H1 (cell line): ENCODE measurements around the gene CXCL12. TPM values are rescaled to one million over a fixed set of nuclear protein-coding genes. Genes with fewer than 3 reads are reported as not detected.

ENCODE experiments used
- CTCF ChIA-PET: fragments of 300-600 bp; sonication (Branson Sonifier 250); formaldehyde crosslinking; loops from one replicate; lab custom pipeline; 2021; ENCODE audit not compliant: partially characterized antibody; lab: Charles Lee
- POLR2A ChIA-PET: fragments of 300-600 bp; sonication (Branson Sonifier 250); formaldehyde crosslinking; loops from one replicate; lab custom pipeline; 2021; ENCODE audit warnings: inconsistent platforms; ENCODE audit not compliant: partially characterized antibody; lab: Charles Lee
- DNase-seq, 2 experiments: peaks; one replicate each; pipeline versions ENCODE4 v3.0.0 to v3.0.0-alpha.2; 2010 to 2022; ENCODE audit warnings: low spot score in 2 of 2, low read depth in 1 of 2, mixed read lengths in 1 of 2
- FAIRE-seq: peaks from 2 replicates; lab custom pipeline; 2011; peaks lifted over from hg19 to GRCh38; lab: Jason Lieb, UNC
- H2AFZ ChIP-seq: 2 replicates; pipeline ENCODE4 v1.8.1; 2012; ENCODE audit warnings: low read length, inconsistent platforms
- H2AK5ac ChIP-seq: 2 replicates; pipeline ENCODE4 v1.6.1; 2013; ENCODE audit warnings: low read depth, low read length
- H2BK120ac ChIP-seq: replicated peaks from 2 replicates; pipeline ENCODE3; 2013; ENCODE audit warnings: low read depth, low read length, inconsistent platforms
- H2BK12ac ChIP-seq: 2 replicates; pipeline ENCODE4 v1.6.1; 2013; ENCODE audit warnings: low read depth, low read length
- H2BK15ac ChIP-seq: 2 replicates; pipeline ENCODE4 v1.6.1; 2013; ENCODE audit warnings: low read length
- H2BK20ac ChIP-seq: 2 replicates; pipeline ENCODE4 v1.6.1; 2013; ENCODE audit warnings: low read length
- H2BK5ac ChIP-seq: 2 replicates; pipeline ENCODE4 v1.6.1; 2013; ENCODE audit warnings: low read depth, low read length
- H3K14ac ChIP-seq: 2 replicates; pipeline ENCODE4 v1.6.1; 2013; ENCODE audit warnings: inconsistent platforms; ENCODE audit not compliant: insufficient read length
- H3K18ac ChIP-seq: 2 replicates; pipeline ENCODE4 v1.6.1; 2013; ENCODE audit warnings: low read length; ENCODE audit errors: extremely low read depth
- H3K23ac ChIP-seq: 2 replicates; pipeline ENCODE4 v1.6.1; 2013; ENCODE audit warnings: inconsistent platforms; ENCODE audit not compliant: insufficient read length
- H3K23me2 ChIP-seq: 2 replicates; pipeline ENCODE4 v1.6.1; 2013; ENCODE audit warnings: low read depth, low read length
- H3K27ac ChIP-seq: 2 replicates; pipeline ENCODE4 v1.6.1; 2011; ENCODE audit warnings: low read depth, low read length, inconsistent platforms
- H3K27me3 ChIP-seq, 4 experiments: replicated peaks in 1 of 4; 1 replicate in 1 of 4; 2 replicates in 3 of 4; pipeline versions ENCODE4 v1.6.1 to v1.8.1; 2011 to 2013; ENCODE audit warnings: low read length in 3 of 4, mild to moderate bottlenecking in 3 of 4, inconsistent platforms in 2 of 4, mixed read lengths in 2 of 4, moderate library complexity in 1 of 4; ENCODE audit not compliant: control insufficient read depth in 3 of 4, insufficient read depth in 3 of 4; ENCODE audit errors: extremely low read depth in 1 of 4
- H3K36me3 ChIP-seq, 4 experiments: 2 replicates each; pipeline versions ENCODE4 v1.6.1 to v1.8.1; 2011 to 2013; ENCODE audit warnings: mild to moderate bottlenecking in 4 of 4, low read length in 3 of 4, moderate library complexity in 2 of 4, control low read depth in 1 of 4, inconsistent platforms in 1 of 4; ENCODE audit not compliant: insufficient read depth in 4 of 4, control insufficient read depth in 2 of 4
- H3K4ac ChIP-seq: replicated peaks from 2 replicates; pipeline ENCODE3; 2013; ENCODE audit warnings: low read length, low read depth, mixed read lengths, inconsistent platforms; ENCODE audit not compliant: insufficient read length
- H3K4me1 ChIP-seq, 4 experiments: replicated peaks in 1 of 4; 1 replicate in 1 of 4; 2 replicates in 3 of 4; pipeline versions ENCODE4 v1.6.1 to v1.8.1; 2011 to 2013; ENCODE audit warnings: low read length in 3 of 4, inconsistent platforms in 2 of 4, mixed read lengths in 1 of 4; ENCODE audit not compliant: insufficient read depth in 4 of 4, control insufficient read depth in 3 of 4
- H3K4me2 ChIP-seq, 2 experiments: 2 replicates each; pipeline versions ENCODE4 v1.6.1 to v1.8.1; 2011 to 2013; ENCODE audit warnings: low read depth in 2 of 2, low read length in 2 of 2, control low read depth in 1 of 2, inconsistent platforms in 1 of 2, mild to moderate bottlenecking in 1 of 2; ENCODE audit not compliant: insufficient read depth in 1 of 2
- H3K4me3 ChIP-seq, 4 experiments: fragments of 200-600, 300-600 bp in 1 of 4; sonication (generic), shearing (Covaris generic), sonication (Bioruptor Twin) in 1 of 4; 2 replicates each; pipeline versions ENCODE4 v1.5.1 to v1.8.1; 2011 to 2016; ENCODE audit warnings: low read length in 4 of 4, low read depth in 3 of 4, control low read depth in 2 of 4, inconsistent platforms in 2 of 4, mild to moderate bottlenecking in 2 of 4, mixed read lengths in 1 of 4, moderate library complexity in 1 of 4; ENCODE audit not compliant: insufficient read depth in 2 of 4; ENCODE audit errors: extremely low read depth in 1 of 4
- H3K56ac ChIP-seq: replicated peaks from 2 replicates; pipeline ENCODE3; 2013; ENCODE audit warnings: low read depth, mild to moderate bottlenecking, mixed read lengths, low read length, inconsistent platforms; ENCODE audit not compliant: insufficient read length
- H3K79me1 ChIP-seq: 2 replicates; pipeline ENCODE4 v1.6.1; 2013; ENCODE audit warnings: low read depth, low read length, control low read depth
- H3K79me2 ChIP-seq, 2 experiments: 2 replicates each; pipeline versions ENCODE4 v1.6.1 to v1.8.1; 2012 to 2013; ENCODE audit warnings: low read length in 2 of 2, mild to moderate bottlenecking in 2 of 2, inconsistent platforms in 1 of 2; ENCODE audit not compliant: insufficient read depth in 2 of 2, control insufficient read depth in 1 of 2
- H3K9ac ChIP-seq, 4 experiments: replicated peaks in 1 of 4; 1 replicate in 1 of 4; 2 replicates in 3 of 4; pipeline versions ENCODE4 v1.6.1 to v1.8.1; 2011 to 2013; ENCODE audit warnings: low read depth in 3 of 4, low read length in 3 of 4, control low read depth in 2 of 4, mild to moderate bottlenecking in 2 of 4, moderate library complexity in 2 of 4, inconsistent platforms in 1 of 4; ENCODE audit errors: extremely low read depth in 1 of 4
- H3K9me3 ChIP-seq, 2 experiments: 2 replicates each; pipeline versions ENCODE4 v1.6.1 to v1.8.1; 2012 to 2013; ENCODE audit warnings: mild to moderate bottlenecking in 2 of 2, moderate library complexity in 2 of 2, control low read depth in 1 of 2, inconsistent platforms in 1 of 2, low read depth in 1 of 2, low read length in 1 of 2, mixed read lengths in 1 of 2; ENCODE audit not compliant: insufficient read depth in 2 of 2
- H4K20me1 ChIP-seq, 2 experiments: replicated peaks in 1 of 2; 2 replicates each; pipeline versions ENCODE3 to v1.8.1; 2011 to 2013; ENCODE audit warnings: inconsistent platforms in 2 of 2, low read length in 2 of 2, mild to moderate bottlenecking in 1 of 2; ENCODE audit not compliant: insufficient read depth in 2 of 2, control insufficient read depth in 1 of 2
- H4K5ac ChIP-seq: 2 replicates; pipeline ENCODE4 v1.6.1; 2013; ENCODE audit warnings: low read length, low read depth, mixed read lengths, inconsistent platforms; ENCODE audit not compliant: insufficient read length
- H4K8ac ChIP-seq: 2 replicates; pipeline ENCODE4 v1.8.0; 2013; ENCODE audit warnings: mild to moderate bottlenecking, moderate library complexity, low read length, inconsistent platforms; ENCODE audit not compliant: insufficient read depth; ENCODE audit errors: extremely low read depth
- H4K91ac ChIP-seq: replicated peaks from 2 replicates; pipeline ENCODE3; 2013; ENCODE audit warnings: low read length, mixed read lengths, inconsistent platforms; ENCODE audit not compliant: insufficient read length
- CTBP2 ChIP-seq: IDR thresholded peaks from 2 replicates; pipeline ENCODE4 v1.7.0; 2011; ENCODE audit warnings: borderline replicate concordance, mild to moderate bottlenecking, moderate library complexity, mixed read lengths, low read length; ENCODE audit not compliant: insufficient read depth, insufficient read length
- GTF2F1 ChIP-seq: IDR thresholded peaks from 2 replicates; pipeline ENCODE4 v1.6.1; 2012; ENCODE audit warnings: low read depth, low read length, improper control_type of control experiment, borderline replicate concordance
- JUN ChIP-seq: IDR thresholded peaks from 2 replicates; pipeline ENCODE4 v1.6.1; 2011; ENCODE audit warnings: low read depth, mild to moderate bottlenecking, improper control_type of control experiment, low read length
- NANOG ChIP-seq: IDR thresholded peaks from 2 replicates; pipeline ENCODE4 v1.6.1; 2011; ENCODE audit warnings: low read length, low read depth, mild to moderate bottlenecking, inconsistent platforms; ENCODE audit not compliant: insufficient read depth, poor library complexity, severe bottlenecking
- NRF1 ChIP-seq: IDR thresholded peaks from 2 replicates; pipeline ENCODE4 v1.6.1; 2011; ENCODE audit warnings: mild to moderate bottlenecking, low read depth, low read length, improper control_type of control experiment
- POU5F1 ChIP-seq: IDR thresholded peaks from 2 replicates; pipeline ENCODE4 v1.6.1; 2011; ENCODE audit warnings: low read depth, mild to moderate bottlenecking, low read length, moderate library complexity
- SUZ12 ChIP-seq: fragments of 200-600 bp; sonication (generic); IDR thresholded peaks from 2 replicates; pipeline ENCODE4 v1.6.1; 2012; ENCODE audit warnings: mild to moderate bottlenecking, inconsistent platforms, low read length, moderate library complexity, mixed read lengths
- TAF7 ChIP-seq: optimal IDR thresholded peaks from 2 replicates; pipeline ENCODE3; 2011; ENCODE audit warnings: low read depth, mild to moderate bottlenecking, inconsistent platforms, low read length, moderate library complexity, borderline replicate concordance
- WGBS, 2 experiments: shearing (Covaris generic) in 1 of 2; methylation state at CpG; one replicate each; pipeline versions ENCODE4 v1.1.6 to v1.1.7; 2013 to 2015; ENCODE audit warnings: low lambda C conversion rate in 2 of 2, mixed read lengths in 2 of 2, inconsistent platforms in 1 of 2, low coverage in 1 of 2, missing lambda C conversion rate in 1 of 2; ENCODE audit not compliant: insufficient replicate concordance in 2 of 2, insufficient coverage in 1 of 2, insufficient read length in 1 of 2; ENCODE audit errors: extremely low coverage in 1 of 2, missing lambda C conversion rate in 1 of 2; 5-methylcytosine and 5-hydroxymethylcytosine counted together
- polyA plus RNA-seq, 7 experiments: library from polyadenylated mRNA; depleted of rRNA in 3 of 7; stranded (reverse) in 5 of 7; unstranded in 2 of 7; fragments of >200 nt in 5 of 7; fragments of 200-250 nt in 2 of 7; gene quantifications; 1 replicate in 5 of 7; 2 replicates in 1 of 7; 4 replicates in 1 of 7; pipeline versions ENCODE4 v1.2.1 to v1.2.3, GENCODE V29; 2011 to 2013; ENCODE audit warnings: missing spikeins in 2 of 7, mixed read lengths in 2 of 7
- total RNA-seq: library from RNA; stranded (reverse); fragmentation: NEBNext Ultra II Directional; extraction: Animal tissue kit (Norgen Biotek cat#: 25700); gene quantifications from 2 replicates; pipeline ENCODE4 v1.2.1, GENCODE V29; 2021
- TF ChIP-seq, protein P1 (sequence below): IDR thresholded peaks from 2 replicates; pipeline ENCODE4 v1.6.1; 2012; ENCODE audit warnings: inconsistent platforms

Gene CXCL12
- total and polyA plus RNA-seq, 2 of the 8 experiments (the other 6 are each of a cell fraction or from before 2014, with no cell fraction given): 51.4 to 53.8 TPM

DNA sequence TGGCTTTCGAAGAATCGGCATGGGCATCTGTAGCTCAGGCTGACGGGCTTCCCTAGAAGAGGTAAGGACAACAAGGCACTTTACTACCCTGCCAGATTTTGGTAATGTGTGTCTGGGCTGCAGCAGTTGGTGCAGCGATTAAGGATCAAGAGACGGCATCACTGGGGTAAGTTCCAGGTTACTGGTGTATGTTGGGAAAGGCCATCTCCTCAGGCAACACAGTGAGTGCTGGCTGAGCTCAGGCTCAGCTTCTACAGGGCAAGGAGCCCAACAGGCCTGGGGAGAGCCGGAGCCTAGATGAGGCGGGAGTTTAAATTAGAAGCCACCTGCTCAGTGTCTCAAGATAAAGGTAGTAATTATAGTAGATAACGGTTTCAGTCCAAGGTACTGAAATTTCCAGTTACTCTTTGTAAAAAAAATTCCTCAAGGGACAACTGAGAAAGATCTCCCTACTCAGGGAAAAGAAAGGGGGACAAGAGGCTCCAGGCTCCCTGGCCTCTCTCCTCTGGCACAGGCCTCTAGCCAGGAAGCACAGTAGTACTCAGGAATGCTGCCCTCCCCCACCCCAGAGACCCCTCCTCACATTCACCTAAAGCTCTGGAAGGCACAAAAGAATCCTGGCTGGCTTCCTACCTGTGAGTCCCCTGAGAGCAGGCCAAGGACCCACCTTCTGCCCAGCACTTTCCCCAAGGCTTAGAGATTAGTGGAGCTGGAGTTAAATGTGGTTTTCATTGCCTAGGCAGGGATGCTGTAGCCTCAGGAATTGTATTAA lies 3.9 kb downstream of the CXCL12 start:
- Histone ChIP-seq H2BK20ac (no peak overlapping the region; the same call in 1 of the 2 replicates), H3K56ac (no peak overlapping the region), H3K9me3 (no peaks in the 10 kb centered on the region; a peak in 1 of 4 replicates), H3K79me1 (peaks cover 10% of the 10 kb centered on the region), H2BK5ac (peak overlapping the region; percentile 55; the same call in 1 of the 2 replicates), H3K9ac (no peak overlapping the region), H3K27ac (no peak overlapping the region), H3K18ac (no peak overlapping the region; the same call in 1 of the 2 replicates), H3K4me2 (peak overlapping the region in 1 of 2 experiments; percentile 97; a peak in 3 of 4 replicates), H4K91ac (peak overlapping the region; percentile 25), H3K4ac (peak overlapping the region; percentile 79), H2BK120ac (peak overlapping the region; percentile 61), H4K8ac (no peak overlapping the region), H2BK12ac (peak overlapping the region; percentile 30; the same call in 1 of the 2 replicates), H3K36me3 (peaks cover 3 to 44% (median 13%) of the 10 kb centered on the region in 4 experiments), H2BK15ac (peak overlapping the region; percentile 97; the same call in 1 of the 2 replicates), H3K14ac (no peak overlapping the region), H2AFZ (no peak overlapping the region), H3K23ac (no peak overlapping the region), H3K23me2 (peaks cover 32% of the 10 kb centered on the region; the same call in 1 of the 2 replicates), H4K20me1 (peaks cover 0 to 13% of the 10 kb centered on the region in 2 experiments), H4K5ac (peak overlapping the region; percentile 10), H2AK5ac (0 out of 2 replicates have a peak overlapping the region, but pooled peaks have one; percentile 28), H3K79me2 (peaks cover 6 to 53% of the 10 kb centered on the region in 2 experiments; a peak in 2 of 4 replicates), H3K4me1 (peaks cover 19 to 42% (median 26%) of the 10 kb centered on the region in 4 experiments), H3K27me3 (peaks cover 2 to 26% (median 20%) of the 10 kb centered on the region in 4 experiments; a peak in 6 of 7 replicates), H3K4me3 (peak overlapping the region in 1 of 4 experiments; percentile 78; a peak in 1 of 8 replicates)
- POLR2A ChIA-PET: interaction anchor here (1.5 to 6.5 kb wide), 3 partner anchors 11 to 43 kb away, joined by 4 to 60 read pairs (median 8); no protein-coding TSS in a partner anchor
- CTCF ChIA-PET: interaction anchor here (1.1 to 3.3 kb wide), 5 partner anchors 10 to 691 kb away, joined by 3 to 18 read pairs (median 5); no protein-coding TSS in a partner anchor
- FAIRE-seq: no peak
- 84% methylated on average over 7 of the region's 8 CpGs; no CpG with 5 or more reads in 1 of the 2 experiments for WGBS, 2 experiments
- DNase-seq: no peak
- no peak for TF ChIP-seq CTBP2
- no peak for TF ChIP-seq NRF1
- no peak for TF ChIP-seq GTF2F1
- TF ChIP-seq JUN: no peak
- TF ChIP-seq, protein P1, sequence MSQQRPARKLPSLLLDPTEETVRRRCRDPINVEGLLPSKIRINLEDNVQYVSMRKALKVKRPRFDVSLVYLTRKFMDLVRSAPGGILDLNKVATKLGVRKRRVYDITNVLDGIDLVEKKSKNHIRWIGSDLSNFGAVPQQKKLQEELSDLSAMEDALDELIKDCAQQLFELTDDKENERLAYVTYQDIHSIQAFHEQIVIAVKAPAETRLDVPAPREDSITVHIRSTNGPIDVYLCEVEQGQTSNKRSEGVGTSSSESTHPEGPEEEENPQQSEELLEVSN: no peak
- TF ChIP-seq SUZ12: no peak
- no peak for TF ChIP-seq TAF7
- TF ChIP-seq POU5F1: no peak
- no peak for TF ChIP-seq NANOG
